Glutamatergic neuron (in vitro differentiated cells): ENCODE results near the gene GTPBP4. TPM values are rescaled to one million over a fixed set of nuclear protein-coding genes. Genes with fewer than 3 reads are reported as not detected.

ENCODE experiments used
- DNase-seq: peaks from one replicate; pipeline ENCODE4 v3.0.0; 2022
- H3K27ac Mint-ChIP-seq: one replicate; pipeline ENCODE4 v1.8.0; 2020; ENCODE audit warnings: mild to moderate bottlenecking, mixed read lengths, inconsistent platforms; ENCODE audit not compliant: unreplicated experiment
- H3K27me3 Mint-ChIP-seq: one replicate; pipeline ENCODE4 v1.8.0; 2020; ENCODE audit warnings: mild to moderate bottlenecking, moderate library complexity, mixed read lengths, inconsistent platforms; ENCODE audit not compliant: unreplicated experiment
- H3K36me3 Mint-ChIP-seq: one replicate; pipeline ENCODE4 v1.8.0; 2020; ENCODE audit warnings: mild to moderate bottlenecking, mixed read lengths, inconsistent platforms; ENCODE audit not compliant: unreplicated experiment
- H3K4me1 Mint-ChIP-seq: one replicate; pipeline ENCODE4 v1.8.0; 2020; ENCODE audit warnings: mild to moderate bottlenecking, low read depth, mixed read lengths, inconsistent platforms; ENCODE audit not compliant: unreplicated experiment
- H3K4me3 Mint-ChIP-seq: one replicate; pipeline ENCODE4 v1.8.0; 2020; ENCODE audit warnings: mild to moderate bottlenecking, mixed read lengths, inconsistent platforms; ENCODE audit not compliant: unreplicated experiment
- H3K9me3 Mint-ChIP-seq: one replicate; pipeline ENCODE4 v1.8.0; 2020; ENCODE audit warnings: mild to moderate bottlenecking, moderate library complexity, mixed read lengths, inconsistent platforms; ENCODE audit not compliant: unreplicated experiment
- CTCF ChIP-seq: fragments of 200-600 bp; sonication (generic); IDR thresholded peaks from one replicate; pipeline ENCODE4 v1.5.0; 2021; ENCODE audit not compliant: partially characterized antibody, unreplicated experiment
- total RNA-seq: library from RNA; stranded (reverse); fragmentation: NEBNext Ultra II Directional; extraction: Animal tissue kit (Norgen Biotek cat#: 25700); gene quantifications from one replicate; pipeline ENCODE4 v1.2.1, GENCODE V29; 2021; ENCODE audit not compliant: unreplicated experiment

GTPBP4 gene
- total RNA-seq, 1 donor from 2014 or later = 45.4 TPM

DNA sequence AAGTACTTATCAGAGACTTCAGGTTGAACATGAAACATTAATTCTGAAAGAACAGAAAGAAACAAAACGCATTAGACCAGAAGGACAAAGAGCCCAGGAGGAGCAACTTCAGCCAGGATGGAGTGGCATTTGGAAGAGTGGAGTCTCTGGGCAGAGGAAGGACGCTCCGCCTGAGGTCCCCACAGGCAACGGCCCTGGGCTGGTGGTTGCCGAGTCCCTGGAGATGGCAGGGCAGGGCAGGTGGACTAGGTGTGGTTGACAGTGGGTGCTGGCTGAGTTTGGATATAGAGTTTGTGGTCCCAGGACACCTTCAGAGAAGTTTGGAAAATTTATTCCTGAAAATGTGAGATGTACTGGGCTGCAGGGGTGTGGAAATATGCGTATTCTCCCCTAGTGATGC is 29.4 kb upstream of the GTPBP4 start:
- no peak for TF ChIP-seq CTCF
- Mint-ChIP-seq H3K4me1 (no peaks in the 10 kb centered on the region), H3K27ac (no peak overlapping the region), H3K4me3 (no peak overlapping the region), H3K36me3 (no peaks in the 10 kb centered on the region), H3K9me3 (peaks cover 5% of the 10 kb centered on the region), H3K27me3 (peaks cover 5% of the 10 kb centered on the region)
- DNase-seq = no peak

GRCh38 chr10:962342-962741 is 25.9 kb upstream of the GTPBP4 start:
- H3K36me3 Mint-ChIP-seq = no peaks in the 10 kb centered on the region
- peaks cover 2% of the 10 kb centered on the region for H3K27me3 Mint-ChIP-seq
- H3K9me3 Mint-ChIP-seq = peaks cover 8% of the 10 kb centered on the region
- H3K4me1 Mint-ChIP-seq = no peaks in the 10 kb centered on the region
- no peak for TF ChIP-seq CTCF
- H3K4me3 Mint-ChIP-seq = no peak overlapping the region
- no peak overlapping the region for H3K27ac Mint-ChIP-seq
- DNase-seq = no peak

DNA sequence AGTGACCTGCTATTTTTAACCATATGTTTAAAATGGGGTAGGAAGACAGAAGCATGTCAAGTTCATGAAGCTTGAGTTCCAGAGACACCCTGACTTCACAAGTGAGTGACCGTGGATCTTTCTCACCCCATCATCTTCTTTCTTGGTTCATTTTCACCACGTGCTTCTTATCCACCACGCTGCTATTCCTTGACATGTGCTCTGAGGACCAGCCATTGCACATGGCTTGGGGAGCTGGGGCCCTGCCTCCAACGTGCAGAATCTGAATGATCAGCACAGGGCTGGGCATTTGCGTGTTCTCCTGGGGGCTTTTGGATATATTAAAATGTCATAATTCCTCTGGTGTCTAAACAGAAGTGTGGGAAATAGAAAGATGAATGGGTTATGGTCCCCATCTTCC is 25.0 kb upstream of the GTPBP4 start:
- no peak for TF ChIP-seq CTCF
- DNase-seq = no peak
- no peak overlapping the region for H3K4me3 Mint-ChIP-seq
- peaks cover 2% of the 10 kb centered on the region for H3K27me3 Mint-ChIP-seq
- no peaks in the 10 kb centered on the region for H3K4me1 Mint-ChIP-seq
- H3K9me3 Mint-ChIP-seq = peaks cover 9% of the 10 kb centered on the region
- H3K36me3 Mint-ChIP-seq = no peaks in the 10 kb centered on the region
- no peak overlapping the region for H3K27ac Mint-ChIP-seq

- peaks cover 9% of the 10 kb centered on the region for H3K9me3 Mint-ChIP-seq
- no peaks in the 10 kb centered on the region for H3K4me1 Mint-ChIP-seq
- no peaks in the 10 kb centered on the region for H3K36me3 Mint-ChIP-seq
- H3K4me3 Mint-ChIP-seq = no peak overlapping the region
- H3K27me3 Mint-ChIP-seq = peaks cover 2% of the 10 kb centered on the region
- DNase-seq = no peak
- no peak overlapping the region for H3K27ac Mint-ChIP-seq
- no peak for TF ChIP-seq CTCF
These were observed 24.6 kb upstream of the GTPBP4 start for GRCh38 chr10:963655-964054.

DNA sequence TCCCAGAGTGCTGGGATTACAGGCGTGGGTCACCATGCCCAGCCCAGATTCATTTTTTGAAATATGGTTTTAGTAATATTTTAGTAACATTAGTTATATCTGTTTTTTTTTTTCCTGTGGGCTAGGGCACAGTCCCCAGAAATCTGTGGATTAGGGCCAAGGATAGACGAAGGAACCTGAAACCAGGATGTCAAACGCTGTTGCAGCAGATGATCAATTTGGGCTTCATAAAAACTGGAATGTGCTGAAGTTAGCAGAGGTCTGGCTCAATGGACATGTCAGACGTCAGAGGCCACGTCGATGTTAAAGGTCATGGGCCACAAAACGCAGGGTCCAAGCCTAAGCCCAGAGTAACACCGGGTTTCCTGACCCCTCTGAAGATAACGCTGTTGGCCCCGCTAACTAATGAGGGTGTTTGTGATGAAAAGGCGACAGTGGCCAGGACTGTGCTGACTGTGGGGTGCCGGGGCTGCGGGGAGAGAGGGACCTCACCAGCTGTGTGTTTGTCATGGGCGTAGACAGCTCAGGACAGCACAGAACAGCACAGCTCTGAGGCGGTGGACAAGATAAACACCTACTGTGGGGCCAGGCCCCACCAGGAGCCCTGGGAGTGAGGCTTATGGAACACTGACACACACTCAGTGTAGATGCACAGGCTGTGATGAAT is 23.8 kb upstream of the GTPBP4 start:
- no peaks in the 10 kb centered on the region for H3K4me1 Mint-ChIP-seq
- H3K27me3 Mint-ChIP-seq = peaks cover 2% of the 10 kb centered on the region
- no peak overlapping the region for H3K27ac Mint-ChIP-seq
- no peaks in the 10 kb centered on the region for H3K36me3 Mint-ChIP-seq
- H3K4me3 Mint-ChIP-seq = no peak overlapping the region
- peaks cover 9% of the 10 kb centered on the region for H3K9me3 Mint-ChIP-seq
- TF ChIP-seq CTCF = no peak
- DNase-seq = no peak
